Myocyte (in vitro differentiated cells): Measurements from ENCODE around the gene FLNC. TPM values are rescaled to one million over a fixed set of nuclear protein-coding genes. Genes with fewer than 3 reads are reported as not detected.

ENCODE experiments used
- DNase-seq: peaks from one replicate; pipeline ENCODE4 v3.0.0-alpha.2; 2012; ENCODE audit warnings: low read depth
- total RNA-seq: library from RNA; depleted of rRNA; stranded (reverse); fragments of >200 nt; gene quantifications from 2 replicates; pipeline ENCODE4 v1.2.3, GENCODE V29; 2014

The FLNC gene
- total RNA-seq, 1 donor from 2014 or later: 703 TPM

DNA sequence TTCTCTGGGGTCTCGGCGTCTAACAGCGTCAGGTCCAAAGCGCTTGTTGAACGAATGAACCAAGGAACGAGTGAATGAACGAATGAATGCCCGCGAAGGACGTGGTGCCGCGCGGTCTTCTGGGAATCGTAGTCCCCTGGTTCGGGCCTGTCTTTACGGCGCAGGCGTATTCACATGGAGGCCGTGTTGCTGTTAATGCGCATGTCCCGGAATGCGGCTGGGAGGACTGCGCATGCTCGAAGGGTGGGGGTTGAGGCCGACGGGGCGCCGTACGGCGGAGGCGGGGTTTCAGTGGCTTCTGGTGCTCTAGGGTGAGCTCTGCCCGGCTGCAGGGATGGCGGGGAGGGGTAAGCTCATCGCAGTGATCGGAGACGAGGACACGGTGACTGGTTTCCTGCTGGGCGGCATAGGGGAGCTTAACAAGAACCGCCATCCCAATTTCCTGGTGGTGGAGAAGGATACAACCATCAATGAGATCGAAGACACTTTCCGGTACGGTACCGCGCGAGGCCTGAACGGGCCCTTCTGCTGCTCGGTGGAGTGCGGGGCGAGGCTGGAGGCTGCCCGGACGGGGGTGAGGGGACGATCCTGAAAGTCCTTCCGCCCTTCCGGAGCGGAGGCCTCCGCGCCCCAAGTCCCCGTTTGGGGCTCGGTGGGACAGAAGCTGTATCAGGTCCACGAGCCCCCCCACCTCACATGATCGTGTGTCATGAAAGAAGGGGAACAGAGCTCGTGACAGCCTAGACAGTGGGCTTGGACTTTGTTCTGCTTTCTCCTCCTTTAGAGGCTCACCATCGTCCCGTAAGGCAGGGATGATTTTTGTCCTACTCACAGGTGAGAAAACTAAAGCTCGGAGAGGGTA, 32.6 kb downstream of the FLNC start, which contains the start of gene ATP6V1F:
ATP6V1F (plus strand) TSS at position 286 of the 862 bp plus-strand sequence; CDS start at position 335, 49 bp downstream.
- peak; percentile 99 for DNase-seq

DNA sequence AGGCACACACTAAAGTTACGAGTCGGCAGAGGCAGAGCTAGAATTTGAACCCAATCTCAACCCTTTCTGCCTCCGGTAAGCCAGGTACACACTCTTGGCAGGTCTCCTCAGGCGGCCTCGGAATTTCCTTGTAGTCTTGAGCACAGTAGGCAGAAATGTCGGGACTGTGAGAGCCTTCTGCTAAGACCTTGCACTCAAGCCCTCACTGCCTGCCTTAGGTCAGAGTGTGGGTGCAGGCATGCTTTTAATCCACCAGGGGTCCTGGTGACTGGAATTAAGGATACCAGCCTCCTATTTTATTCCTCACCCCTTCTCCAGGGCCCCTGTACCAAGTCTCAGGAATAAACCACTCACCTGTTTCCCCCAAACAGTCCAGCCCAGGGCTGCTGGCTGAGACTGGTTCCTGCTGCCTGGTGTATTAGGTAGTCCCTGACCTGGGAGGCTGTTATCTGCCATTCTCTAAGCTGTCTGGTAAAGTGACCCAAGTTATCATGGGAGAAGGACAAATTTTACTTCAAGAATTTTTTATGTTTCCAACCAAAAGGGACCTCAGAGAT, 33.3 kb downstream of the FLNC start:
- peak; percentile 87 for DNase-seq

DNA sequence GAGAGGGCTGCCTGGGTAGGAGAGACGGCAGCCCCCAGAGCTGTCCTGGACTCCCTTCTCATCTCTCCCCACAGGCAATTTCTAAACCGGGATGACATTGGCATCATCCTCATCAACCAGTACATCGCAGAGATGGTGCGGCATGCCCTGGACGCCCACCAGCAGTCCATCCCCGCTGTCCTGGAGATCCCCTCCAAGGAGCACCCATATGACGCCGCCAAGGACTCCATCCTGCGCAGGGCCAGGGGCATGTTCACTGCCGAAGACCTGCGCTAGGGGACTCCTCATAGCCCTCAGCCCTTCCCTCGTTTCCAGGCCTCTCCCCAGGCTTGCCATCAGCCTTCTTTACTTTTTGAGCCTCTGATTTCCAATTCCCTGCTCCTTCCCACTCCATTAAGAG, 35.1 kb downstream of the FLNC start:
- DNase-seq: no peak

DNA sequence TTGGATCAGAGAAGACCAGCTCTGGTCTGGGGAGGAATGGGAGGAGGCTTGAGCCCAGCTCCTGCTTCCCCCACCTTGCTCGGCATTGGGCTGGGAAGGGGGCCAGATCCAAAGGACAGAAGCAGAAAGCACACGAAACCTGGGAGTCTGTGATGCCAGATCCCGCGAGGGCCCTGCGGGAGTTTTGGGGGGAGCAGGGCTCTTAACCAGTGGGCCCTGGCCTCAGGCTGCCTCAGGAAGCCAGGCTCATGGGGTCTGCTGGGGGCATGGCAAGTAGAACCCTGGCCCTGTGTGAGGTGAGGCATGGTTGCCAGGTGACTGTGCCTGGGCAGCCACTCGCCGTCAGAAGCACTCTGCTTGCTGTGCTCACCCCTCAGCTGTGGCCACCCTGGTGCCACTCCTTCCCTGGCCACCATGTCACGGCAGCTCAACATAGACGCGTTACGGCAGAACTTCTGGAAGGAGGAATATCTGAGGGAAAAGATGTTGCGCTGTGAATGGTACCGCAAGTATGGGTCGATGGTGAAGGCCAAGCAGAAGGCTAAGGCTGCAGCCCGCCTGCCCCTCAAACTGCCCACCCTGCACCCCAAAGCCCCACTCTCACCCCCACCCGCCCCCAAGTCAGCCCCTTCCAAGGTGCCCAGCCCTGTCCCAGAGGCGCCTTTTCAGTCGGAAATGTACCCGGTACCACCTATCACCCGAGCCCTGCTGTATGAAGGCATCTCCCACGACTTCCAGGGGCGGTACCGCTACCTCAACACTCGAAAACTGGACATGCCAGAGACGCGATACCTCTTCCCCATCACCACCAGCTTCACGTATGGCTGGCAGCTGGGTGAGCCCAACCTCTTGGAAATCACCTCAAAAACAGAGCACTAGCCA, 36.0 kb downstream of the FLNC start:
- DNase-seq: no peak

DNA sequence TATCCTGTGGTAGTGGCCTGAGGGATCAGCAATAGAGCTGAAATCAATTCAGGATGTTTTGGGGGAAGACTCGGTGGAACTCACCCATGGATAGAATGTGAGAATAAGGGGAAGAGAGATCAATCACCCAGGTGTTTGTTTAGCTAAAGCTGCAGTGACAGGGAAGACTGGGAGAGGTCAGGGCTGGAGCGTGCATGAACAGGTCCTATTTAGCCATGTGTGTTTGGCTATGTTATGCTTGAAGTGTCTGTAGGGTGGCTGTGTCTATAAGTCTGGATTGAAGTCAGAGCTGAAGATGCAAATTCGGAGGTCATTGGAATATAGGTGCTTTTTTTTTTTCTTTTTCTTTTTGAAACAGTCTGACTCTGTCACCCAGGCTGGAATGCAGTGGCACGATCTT, 37.0 kb downstream of the FLNC start:
- DNase-seq: no peak

DNA sequence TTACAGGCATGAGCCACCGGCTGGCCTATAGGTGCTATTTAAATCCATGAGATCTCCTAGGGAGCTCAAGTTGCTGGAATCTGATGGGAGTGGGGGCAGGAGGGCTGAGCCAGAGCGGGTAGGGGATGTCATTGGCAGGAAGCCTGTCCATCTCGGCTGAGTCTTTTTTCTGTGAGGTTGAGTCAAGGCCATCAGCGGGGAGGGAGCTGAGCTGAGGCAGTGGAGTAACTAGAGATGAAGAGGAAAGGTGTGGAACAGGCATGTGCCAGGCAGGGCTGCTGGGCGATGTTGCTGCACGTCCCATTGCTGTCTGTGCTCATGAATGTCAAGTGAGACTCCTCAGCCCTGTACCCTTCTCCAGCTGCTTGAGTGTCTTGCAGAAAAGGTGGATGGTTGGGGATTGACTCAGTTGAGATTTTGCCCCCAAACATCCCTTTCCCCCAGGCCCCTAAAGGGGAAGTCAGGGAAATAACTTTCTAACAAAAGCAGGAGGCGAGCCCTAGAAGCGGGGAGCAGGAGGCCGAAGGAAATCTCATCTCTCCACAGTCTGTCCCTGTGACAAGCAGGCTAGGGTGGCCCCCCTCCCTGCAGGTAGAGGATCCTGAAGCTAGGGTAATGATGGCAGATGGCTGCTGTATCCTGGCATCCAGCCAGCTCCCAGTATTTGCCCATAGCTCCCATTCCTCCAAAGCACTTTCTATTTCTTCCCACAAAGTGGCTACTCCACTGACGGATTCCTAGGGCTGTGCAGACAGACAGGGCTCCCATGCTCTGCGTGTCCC, 37.8 kb downstream of the FLNC start:
- no peak for DNase-seq

DNA sequence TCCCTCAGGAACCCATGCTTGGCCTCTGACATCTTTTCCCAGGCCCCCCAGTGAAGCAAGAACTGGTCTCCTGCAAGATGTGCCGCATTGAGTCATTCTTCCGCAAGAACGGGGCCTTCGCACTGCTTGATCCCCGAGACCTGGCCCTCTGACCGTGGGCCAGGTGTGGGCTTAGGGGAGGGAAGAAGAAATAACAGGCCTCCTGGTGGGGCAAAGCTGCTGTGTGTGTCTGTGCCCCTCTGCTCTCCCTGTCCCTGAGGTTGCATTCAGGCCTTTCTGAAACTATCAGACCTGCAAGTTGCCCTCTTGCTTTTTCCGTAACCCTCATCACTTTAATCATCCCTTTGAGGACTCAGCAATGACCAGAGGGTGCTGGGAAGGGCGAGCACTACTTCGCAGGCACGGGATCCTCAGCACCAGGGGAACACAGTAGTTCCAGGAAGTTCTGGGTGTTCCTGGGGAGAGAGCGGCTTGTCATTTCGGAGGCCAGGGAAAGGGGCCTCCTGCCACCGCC, 38.5 kb downstream of the FLNC start:
- no peak for DNase-seq

DNA sequence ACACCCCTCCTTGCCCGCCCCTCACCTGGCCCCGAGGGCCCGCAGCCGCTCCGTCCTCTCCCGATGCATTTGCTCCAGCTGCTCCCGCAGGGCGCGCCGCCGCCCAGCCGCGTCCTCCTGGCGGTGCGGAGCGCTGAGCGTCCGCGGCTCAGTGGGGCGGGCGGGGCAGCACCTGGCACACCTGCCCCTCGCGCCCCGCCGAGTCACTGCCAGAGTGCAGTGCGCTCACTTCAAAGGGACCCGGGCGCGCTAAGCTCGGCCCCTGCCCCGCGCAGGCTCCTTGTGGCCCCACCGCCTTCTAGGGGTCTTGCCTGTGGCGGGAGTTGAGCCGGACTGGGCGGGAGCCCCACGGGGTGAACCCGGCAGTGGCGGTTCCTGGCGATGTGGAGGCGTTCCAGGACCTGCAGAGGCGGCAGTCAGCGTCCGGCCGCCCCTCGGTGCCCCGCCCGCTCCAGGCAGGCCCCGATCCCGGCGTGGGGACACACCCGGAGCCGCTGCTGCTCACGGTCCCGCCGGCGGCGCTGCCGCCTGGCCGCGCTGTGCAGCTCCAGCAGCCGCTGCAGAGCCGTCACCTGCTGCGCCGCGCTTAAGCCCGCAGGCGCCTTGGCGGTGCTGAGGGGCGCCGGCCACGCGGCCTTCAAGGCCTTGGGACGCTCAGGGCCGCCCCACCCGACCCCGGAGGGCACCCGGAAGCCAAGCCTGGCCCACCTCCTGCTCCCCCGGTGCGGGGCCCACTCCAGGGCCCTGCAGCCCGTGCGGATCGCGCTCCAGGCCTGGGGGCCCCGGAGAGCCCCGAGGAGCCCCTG, 39.1 kb downstream of the FLNC start:
- no peak for DNase-seq

DNA sequence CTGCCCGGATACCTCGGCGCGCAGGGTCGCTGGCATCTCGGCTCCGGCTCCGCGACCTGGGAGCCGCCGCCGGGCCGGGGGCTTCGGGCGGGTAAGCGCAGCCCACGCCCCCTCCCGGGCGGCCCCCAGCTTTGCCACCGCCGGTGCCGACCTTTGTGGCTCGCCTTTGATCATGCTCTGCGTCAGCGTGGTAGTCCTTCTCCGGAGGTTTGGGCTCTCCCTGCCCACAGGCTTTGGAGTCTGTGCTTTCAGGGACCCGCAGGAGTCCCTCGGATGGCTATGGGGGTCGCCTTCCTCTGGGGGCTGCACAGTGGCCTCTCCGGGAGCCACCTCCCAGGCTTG, 39.7 kb downstream of the FLNC start:
- DNase-seq: no peak

DNA sequence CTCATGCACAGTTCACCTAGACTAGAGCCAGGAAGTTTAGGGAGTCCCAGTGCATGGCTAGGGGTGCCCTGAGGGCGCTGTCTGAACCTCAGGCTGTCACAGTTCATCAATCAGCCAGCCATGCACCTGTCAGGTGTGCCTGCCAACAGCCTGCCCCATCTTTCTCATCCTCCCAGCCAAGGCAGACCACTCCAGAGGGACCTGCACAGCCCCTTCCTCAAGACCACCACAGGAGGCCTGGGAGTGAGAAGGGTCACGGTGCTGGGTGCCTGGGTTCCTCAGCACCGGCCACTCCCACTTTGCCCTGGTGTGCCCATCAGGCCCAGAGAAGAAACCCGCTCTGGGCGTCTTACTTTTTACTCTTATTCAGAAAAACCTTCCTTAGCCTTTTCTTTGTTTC, 40.8 kb downstream of the FLNC start:
- no peak for DNase-seq

DNA sequence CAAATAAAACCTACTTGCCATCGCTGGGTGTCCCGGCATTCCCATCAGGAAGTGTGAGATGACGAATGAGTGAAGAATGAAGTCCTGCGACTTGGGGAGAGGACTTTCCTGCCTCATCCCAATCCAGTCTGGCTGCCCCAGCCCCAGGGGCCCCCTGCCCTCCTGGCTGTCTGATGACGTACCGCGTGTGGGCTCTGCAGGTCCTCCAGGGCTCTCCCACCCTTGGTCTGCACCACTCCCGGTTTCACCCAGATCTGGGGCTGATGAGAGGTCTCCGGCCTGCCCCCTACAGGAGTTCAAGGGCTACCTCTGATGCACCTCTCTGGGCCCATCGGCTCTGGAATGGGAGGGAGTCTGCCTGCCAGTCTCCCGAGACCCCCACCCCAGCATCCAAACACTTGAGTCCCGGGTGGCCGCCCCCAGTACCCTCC, 42.2 kb downstream of the FLNC start:
- DNase-seq: no peak

DNA sequence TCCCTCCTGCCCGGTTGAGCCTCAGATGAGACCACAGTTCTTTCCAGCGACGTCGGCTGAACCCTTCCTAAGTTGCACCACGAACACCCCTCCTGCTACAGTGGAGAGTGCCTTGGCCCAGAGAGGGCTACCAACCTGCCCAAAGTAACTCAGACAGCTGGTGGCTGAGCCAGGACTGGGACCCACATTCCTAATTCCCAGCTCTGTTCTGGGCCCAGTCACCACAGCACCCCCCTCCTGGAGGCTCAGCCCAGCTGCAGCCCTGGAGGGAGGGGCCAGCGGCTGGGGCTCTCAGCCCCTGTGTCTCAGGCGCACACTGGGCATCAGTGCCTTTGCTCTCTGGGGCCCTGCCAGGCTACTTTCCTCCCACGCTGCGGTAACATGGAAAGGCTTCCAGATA, 43.0 kb downstream of the FLNC start:
- DNase-seq: no peak

DNA sequence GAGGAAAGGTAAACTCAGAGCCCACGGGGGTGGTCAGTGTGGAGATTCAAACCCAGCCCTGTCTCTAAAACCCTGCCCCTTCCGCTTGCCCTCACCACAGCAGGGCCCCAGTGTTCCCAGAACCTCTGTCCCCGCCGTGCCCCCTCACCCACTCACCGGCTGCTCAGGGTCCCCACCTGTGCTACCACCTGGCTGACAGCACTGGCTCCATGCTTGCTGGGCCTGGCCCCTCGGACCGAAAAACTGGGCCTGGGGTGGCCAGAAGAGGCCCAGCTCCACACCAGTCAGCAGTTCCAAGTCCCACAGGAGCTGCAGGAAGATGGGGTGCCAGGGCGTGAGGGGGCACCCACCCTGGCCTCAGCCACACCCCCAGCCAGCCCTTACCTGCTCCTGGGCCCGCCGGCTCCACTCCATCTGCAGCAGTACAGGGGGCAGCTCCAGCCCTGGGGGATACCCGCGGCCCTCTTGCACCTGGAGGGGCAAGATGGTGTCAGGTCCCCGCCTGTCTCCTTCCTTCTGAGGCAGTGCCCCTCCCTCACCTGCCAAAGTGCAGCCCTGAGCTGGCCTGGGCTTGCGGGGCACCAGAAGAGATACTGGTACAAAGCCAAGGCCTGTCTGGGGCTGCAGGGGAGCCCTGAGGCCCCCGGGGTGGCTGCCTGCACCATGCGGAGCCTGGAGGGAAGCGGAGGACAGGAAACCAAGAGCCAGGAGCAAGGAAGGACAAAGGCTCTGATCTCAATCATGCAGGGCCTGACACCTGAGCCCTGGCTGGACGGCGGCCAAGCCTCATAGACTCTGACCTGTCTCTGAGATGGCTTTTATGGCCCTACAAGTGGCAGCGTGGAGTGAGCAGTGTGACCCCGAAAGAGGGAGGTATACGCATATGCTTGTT, 44.2 kb downstream of the FLNC start:
- DNase-seq: no peak

DNA sequence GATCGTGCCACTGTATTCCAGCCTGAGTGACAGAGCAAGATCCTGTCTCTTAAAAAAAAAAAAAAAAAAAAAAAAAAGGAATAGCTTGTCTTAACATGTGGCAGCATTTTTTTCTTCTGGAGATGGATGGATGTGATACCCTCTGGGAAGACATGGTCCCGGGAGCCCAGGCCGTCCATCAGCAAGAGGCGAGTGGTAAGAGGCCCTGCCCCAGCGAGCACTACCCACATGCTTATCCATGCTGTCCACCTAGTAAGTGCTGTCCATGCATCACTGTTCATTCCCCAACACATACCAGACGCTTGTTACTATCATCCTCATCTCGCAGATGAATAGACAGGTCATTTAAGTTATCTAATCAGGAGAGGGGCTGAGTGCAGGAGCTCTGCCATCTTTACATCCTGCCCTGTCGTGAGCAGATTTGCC, 45.3 kb downstream of the FLNC start:
- no peak for DNase-seq

DNA sequence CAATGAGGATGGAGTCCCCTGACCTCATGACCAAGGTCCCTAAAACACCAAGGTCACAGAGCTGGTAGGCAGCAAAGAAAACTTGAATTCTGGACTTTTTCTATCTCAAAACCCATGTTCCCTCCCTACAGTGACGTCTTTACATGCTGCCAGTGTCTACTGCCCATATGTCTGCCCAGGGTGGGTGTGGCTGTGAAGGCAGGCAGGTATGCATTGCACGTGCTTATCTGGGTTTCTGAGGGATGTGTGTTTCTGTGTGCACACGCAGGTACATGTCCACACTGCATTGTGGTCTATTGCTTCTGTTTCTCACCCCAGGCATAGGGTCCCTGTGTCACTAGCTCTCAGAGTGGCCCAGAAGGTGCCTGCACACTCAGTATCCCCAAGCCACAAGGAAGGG, 45.9 kb downstream of the FLNC start:
- DNase-seq: no peak

DNA sequence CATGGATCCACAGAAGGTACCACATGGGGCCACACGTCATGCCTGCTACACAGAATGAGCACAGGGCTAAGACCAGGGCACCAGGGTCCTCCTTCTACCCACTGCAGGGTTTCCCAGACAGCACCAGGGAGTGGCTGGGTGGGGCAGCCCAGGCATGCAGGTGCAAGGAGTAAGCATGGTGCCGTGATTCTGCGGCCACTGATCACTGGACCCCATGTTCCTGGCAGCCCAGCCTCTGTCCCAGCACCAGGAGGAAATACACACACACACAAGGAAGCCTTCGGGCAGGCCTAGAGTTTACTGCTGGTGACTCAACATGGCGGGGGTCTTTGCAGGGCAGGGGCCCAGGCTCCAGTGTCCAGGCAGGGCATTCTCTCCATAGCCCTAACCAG, 46.4 kb downstream of the FLNC start:
- DNase-seq: no peak

DNA sequence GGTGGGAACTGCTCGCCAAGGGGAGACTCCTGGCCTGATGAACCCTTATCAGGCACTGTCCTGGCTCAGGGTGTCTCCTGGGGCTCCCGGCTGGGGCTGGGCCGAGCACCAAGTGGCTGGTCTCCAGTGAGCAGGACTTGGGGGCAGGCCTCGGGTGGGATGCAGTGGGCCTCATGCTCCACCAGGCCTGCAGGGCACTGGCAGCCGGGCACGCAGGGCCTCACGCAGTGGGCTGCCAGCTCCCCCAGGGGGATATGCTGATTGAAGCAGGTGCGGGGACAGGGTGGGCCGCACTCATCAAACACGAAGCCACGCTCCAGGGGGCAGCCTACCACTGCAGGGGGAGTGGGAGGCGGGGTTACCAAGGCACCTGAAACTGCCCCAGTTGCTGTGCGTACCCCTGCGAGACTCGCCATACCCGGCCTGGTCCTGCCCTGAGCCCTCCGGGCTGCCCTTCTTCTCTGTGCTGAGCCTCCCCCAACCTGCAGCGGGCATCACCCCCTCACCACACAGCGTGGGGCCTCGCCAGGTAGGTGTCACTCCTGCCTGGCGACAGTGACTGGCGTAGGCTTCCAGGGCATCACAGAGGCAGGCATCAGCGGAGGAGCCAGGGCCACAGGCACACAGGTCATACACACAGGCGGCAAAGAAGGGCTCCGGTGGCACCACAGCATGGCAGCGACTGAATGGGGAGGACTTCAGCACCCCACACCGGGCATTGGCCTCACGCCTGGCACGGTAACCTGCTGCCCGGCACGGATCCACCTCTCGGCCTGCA, 47.0 kb downstream of the FLNC start:
- DNase-seq: no peak

DNA sequence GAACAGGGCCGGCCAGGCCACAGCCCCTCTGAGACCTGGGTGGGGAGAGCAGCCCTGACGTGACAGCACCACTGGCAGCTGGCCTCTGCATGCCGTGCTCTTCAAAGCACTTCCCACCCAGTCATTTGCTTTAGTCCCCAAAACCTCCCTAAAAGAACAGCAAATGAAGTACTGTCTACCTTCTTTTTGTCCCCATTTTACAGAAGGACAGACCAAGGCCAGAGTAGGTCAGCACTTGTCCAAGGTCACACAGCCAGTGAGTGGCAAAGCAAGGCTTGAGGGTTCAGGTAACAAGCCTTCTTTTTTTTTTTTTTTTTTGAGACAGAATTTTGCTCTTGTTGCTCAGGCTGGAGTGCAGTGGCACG, 47.5 kb downstream of the FLNC start:
- DNase-seq: no peak
